OCI-LY3 (cell line): ENCODE results near the gene RNU11.
A peak's percentile ranks its signal among the peaks of the same experiment; 100 is the strongest.

Experiments
- H2AFZ ChIP-seq: fragments of 200-600, 300-600 bp; shearing (Covaris generic); 2 replicates; pipeline ENCODE4 v1.6.0; 2014; ENCODE audit warnings: antibody characterized with exemption, low read depth, low read length
- H3K27ac ChIP-seq: fragments of 200-600, 300-600 bp; sonication (generic); 2 replicates; pipeline ENCODE4 v1.5.1; 2014; ENCODE audit warnings: mild to moderate bottlenecking, low read length, moderate library complexity, mixed read lengths
- H3K27me3 ChIP-seq: fragments of 200-600, 300-600 bp; sonication (generic); 2 replicates; pipeline ENCODE4 v1.6.1; 2014; ENCODE audit warnings: low read depth, low read length, mixed read lengths
- H3K36me3 ChIP-seq: fragments of 200-600, 300-600 bp; sonication (generic); replicated peaks from 2 replicates; pipeline ENCODE3; 2014; ENCODE audit warnings: low read depth, low read length, mixed read lengths
- H3K4me1 ChIP-seq: fragments of 300-600, 200-600 bp; sonication (generic); 2 replicates; pipeline ENCODE4 v1.6.1; 2014; ENCODE audit warnings: low read length, mixed read lengths
- H3K4me2 ChIP-seq: fragments of 200-600, 300-600 bp; sonication (generic); 2 replicates; pipeline ENCODE4 v1.6.1; 2014; ENCODE audit warnings: low read length, mixed read lengths
- H3K4me3 ChIP-seq: fragments of 300-600, 200-600 bp; sonication (generic); 2 replicates; pipeline ENCODE4 v1.5.1; 2014; ENCODE audit warnings: antibody characterized with exemption, mild to moderate bottlenecking, low read length, moderate library complexity
- H3K79me2 ChIP-seq: fragments of 300-600, 200-600 bp; shearing (Covaris generic); 2 replicates; pipeline ENCODE4 v1.6.1; 2014; ENCODE audit warnings: mild to moderate bottlenecking, low read length, mixed read lengths
- H3K9ac ChIP-seq: fragments of 300-600, 200-600 bp; shearing (Covaris generic); 2 replicates; pipeline ENCODE4 v1.6.0; 2014; ENCODE audit warnings: mild to moderate bottlenecking, low read length, moderate library complexity
- H3K9me3 ChIP-seq: fragments of 200-600, 300-600 bp; shearing (Covaris generic); 2 replicates; pipeline ENCODE4 v1.6.1; 2014; ENCODE audit warnings: low read length, mixed read lengths; ENCODE audit not compliant: insufficient read depth
- H4K20me1 ChIP-seq: fragments of 200-600, 300-600 bp; sonication (generic); 2 replicates; pipeline ENCODE4 v1.6.1; 2016; ENCODE audit warnings: low read length, mixed read lengths; ENCODE audit not compliant: insufficient read depth
- CTCF ChIP-seq: fragments of 200-600, 300-600 bp; sonication (generic); IDR thresholded peaks from 2 replicates; pipeline ENCODE4 v1.5.1; 2014; ENCODE audit warnings: antibody characterized with exemption, low read length, low read depth
- EZH2phosphoT487 ChIP-seq: fragments of 200-600 bp; shearing (Covaris generic); IDR thresholded peaks from 2 replicates; pipeline ENCODE4 v1.6.1; 2018; ENCODE audit warnings: antibody characterized with exemption, mixed run types, low read depth

The RNU11 gene

DNA sequence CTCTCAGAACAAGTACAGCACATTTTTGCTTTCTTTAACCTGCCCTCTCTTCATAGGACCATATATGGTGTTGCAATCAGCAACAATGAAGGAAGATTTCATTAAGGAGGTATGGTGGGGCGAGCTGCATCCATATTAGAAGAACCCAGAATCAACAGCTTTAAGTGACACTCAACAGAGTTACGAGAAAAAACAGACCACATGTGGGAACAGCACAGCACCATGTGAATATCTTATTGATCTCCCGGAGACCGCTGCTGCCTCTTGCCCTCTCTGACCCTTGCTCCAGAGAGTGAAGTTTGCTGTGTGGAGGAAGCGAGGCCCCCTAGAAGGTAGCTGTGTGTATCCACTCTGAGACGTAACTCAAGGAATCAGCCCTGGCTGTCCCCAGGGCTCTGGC lies 43.4 kb upstream of the RNU11 start:
- H3K4me3 ChIP-seq = no peak overlapping the region
- no peaks in the 10 kb centered on the region for H4K20me1 ChIP-seq
- TF ChIP-seq EZH2phosphoT487 (no peak), CTCF (no peak)
- H3K9me3 ChIP-seq = no peaks in the 10 kb centered on the region
- H3K4me2 ChIP-seq = no peak overlapping the region
- no peak overlapping the region for H2AFZ ChIP-seq
- H3K27ac ChIP-seq = no peak overlapping the region
- no peaks in the 10 kb centered on the region for H3K27me3 ChIP-seq
- H3K4me1 ChIP-seq = peaks cover 12% of the 10 kb centered on the region
- H3K9ac ChIP-seq = no peak overlapping the region
- H3K79me2 ChIP-seq = no peaks in the 10 kb centered on the region
- no peaks in the 10 kb centered on the region for H3K36me3 ChIP-seq

- no peak for TF ChIP-seq EZH2phosphoT487
- TF ChIP-seq CTCF = no peak
- H3K27ac ChIP-seq = no peak overlapping the region
- H3K79me2 ChIP-seq = no peaks in the 10 kb centered on the region
- H3K27me3 ChIP-seq = no peaks in the 10 kb centered on the region
- H2AFZ ChIP-seq = no peak overlapping the region
- H3K4me2 ChIP-seq = no peak overlapping the region
- no peak overlapping the region for H3K9ac ChIP-seq
- peaks cover 8% of the 10 kb centered on the region for H3K4me1 ChIP-seq
- H3K9me3 ChIP-seq = no peaks in the 10 kb centered on the region
- H3K36me3 ChIP-seq = no peaks in the 10 kb centered on the region
- H3K4me3 ChIP-seq = no peak overlapping the region
- no peaks in the 10 kb centered on the region for H4K20me1 ChIP-seq
Measured at GRCh38 chr1:28606771-28607170, 41.6 kb upstream of the RNU11 start.

DNA sequence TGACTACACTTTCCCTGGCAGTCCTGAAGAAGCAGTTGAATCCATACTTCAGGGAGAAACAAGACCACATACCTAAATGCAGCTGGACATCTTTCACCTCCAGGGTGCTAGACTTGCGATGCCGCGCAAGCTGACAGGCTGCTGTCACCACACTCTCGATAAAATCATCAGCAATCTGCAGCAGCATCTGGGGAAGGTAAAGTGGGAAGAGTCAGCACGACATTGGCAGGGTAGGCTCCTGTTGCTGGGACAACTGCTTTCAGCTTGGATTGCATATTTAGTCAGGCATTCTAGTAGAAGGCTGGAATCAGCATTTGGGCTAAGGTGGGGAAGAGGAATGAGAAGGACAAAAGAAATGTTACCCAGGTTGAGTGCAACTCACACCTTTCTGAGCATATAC lies 35.2 kb upstream of the RNU11 start:
- Histone ChIP-seq H3K9me3 (no peaks in the 10 kb centered on the region), H3K79me2 (no peaks in the 10 kb centered on the region), H2AFZ (no peak overlapping the region), H3K4me1 (no peaks in the 10 kb centered on the region), H3K4me2 (no peak overlapping the region), H3K4me3 (no peak overlapping the region), H4K20me1 (no peaks in the 10 kb centered on the region), H3K27ac (no peak overlapping the region), H3K36me3 (no peaks in the 10 kb centered on the region), H3K9ac (no peak overlapping the region), H3K27me3 (no peaks in the 10 kb centered on the region)
- TF ChIP-seq EZH2phosphoT487 (no peak), CTCF (no peak)

DNA sequence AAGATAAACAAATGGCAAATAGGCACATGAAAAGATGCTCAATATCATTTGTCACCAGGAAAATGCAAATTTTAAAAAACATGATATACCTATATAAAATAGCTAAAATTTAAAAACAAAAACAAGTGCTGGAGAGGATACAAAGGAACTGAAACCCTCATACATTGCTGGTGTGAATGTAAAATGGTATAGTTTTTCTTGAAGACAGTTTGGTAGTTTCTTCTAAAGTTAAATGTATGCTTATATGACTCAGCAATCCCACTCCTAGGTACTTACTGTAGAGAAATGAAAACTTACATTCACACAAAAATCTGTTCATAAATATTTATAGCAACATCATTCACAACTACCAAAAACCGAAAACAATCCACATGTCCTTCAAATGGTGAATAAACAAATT lies 16.7 kb upstream of the RNU11 start:
- no peaks in the 10 kb centered on the region for H3K27me3 ChIP-seq
- H3K4me3 ChIP-seq = no peak overlapping the region
- H2AFZ ChIP-seq = no peak overlapping the region
- H3K36me3 ChIP-seq = no peaks in the 10 kb centered on the region
- no peaks in the 10 kb centered on the region for H3K9me3 ChIP-seq
- peaks cover 9% of the 10 kb centered on the region for H3K4me1 ChIP-seq
- no peaks in the 10 kb centered on the region for H4K20me1 ChIP-seq
- H3K27ac ChIP-seq = peak overlapping the region; percentile 57
- no peak overlapping the region for H3K9ac ChIP-seq
- TF ChIP-seq EZH2phosphoT487 (no peak), CTCF (no peak)
- no peak overlapping the region for H3K4me2 ChIP-seq
- H3K79me2 ChIP-seq = no peaks in the 10 kb centered on the region
